GM12878 (cell line): ENCODE data around the gene MDM1. TPM values are rescaled to one million over a fixed set of nuclear protein-coding genes. Genes with fewer than 3 reads are reported as not detected.

ENCODE experiments used
- ATAC-seq: fragments of 200-7000 bp; cut with Tn5 transposase; 3 replicates; pipeline ENCODE4 v1.9.1; 2020; ENCODE audit warnings: mild to moderate bottlenecking, moderate library complexity
- BruUV-seq: library from RNA; stranded (reverse); fragments of 400-500 nt; replicated peaks from 2 replicates; lab custom pipeline; 2021; lab: Mats Ljungman, UMichigan
- CTCF ChIA-PET: fragments of 300-600 bp; sonication (Branson Sonifier 250); formaldehyde crosslinking; extraction: SDS; loops from one replicate; lab custom pipeline; 2021; ENCODE audit warnings: inconsistent platforms; lab: Yijun Ruan, JAX
- POLR2A ChIA-PET: fragments of 350-600 bp; formaldehyde crosslinking; extraction: SDS; loops from one replicate; lab custom pipeline; 2021; ENCODE audit warnings: inconsistent platforms; lab: Charles Lee
- RAD21 ChIA-PET: fragments of 300-600 bp; sonication (Branson Sonifier 250); formaldehyde crosslinking; loops from one replicate; lab custom pipeline; 2023; ENCODE audit warnings: antibody characterized with exemption; ENCODE audit not compliant: unreplicated experiment; lab: Charles Lee
- SMC1A ChIA-PET: fragments of 300-600 bp; sonication (Branson Sonifier 250); formaldehyde crosslinking; loops from one replicate; lab custom pipeline; 2023; ENCODE audit not compliant: unreplicated experiment, uncharacterized antibody; lab: Charles Lee
- DNase-seq: peaks from one replicate; pipeline ENCODE4 v3.0.0-alpha.2; 2011; ENCODE audit warnings: low read depth, low spot score
- FAIRE-seq: peaks from 3 replicates; lab custom pipeline; 2011; peaks lifted over from hg19 to GRCh38; lab: Jason Lieb, UNC
- H2AFZ ChIP-seq: 2 replicates; pipeline ENCODE4 v1.6.0; 2011; ENCODE audit warnings: low read depth, low read length, control low read depth; ENCODE audit not compliant: control insufficient read depth
- H3K27ac ChIP-seq: 2 replicates; pipeline ENCODE4 v1.5.1; 2011; ENCODE audit warnings: control low read depth; ENCODE audit not compliant: control insufficient read depth, insufficient read depth
- H3K27me3 ChIP-seq, 2 experiments: replicated peaks in 1 of 2; 2 replicates each; pipeline versions ENCODE4 v1.6.0 to v1.6.1; 2011; ENCODE audit warnings: low read length in 1 of 2; ENCODE audit not compliant: control insufficient read depth in 2 of 2, insufficient read depth in 2 of 2
- H3K36me3 ChIP-seq, 2 experiments: 2 replicates each; pipeline ENCODE4 v1.5.1; 2011; ENCODE audit warnings: low read length in 1 of 2; ENCODE audit not compliant: control insufficient read depth in 2 of 2, insufficient read depth in 2 of 2
- H3K4me1 ChIP-seq: 2 replicates; pipeline ENCODE4 v1.6.1; 2011; ENCODE audit warnings: mild to moderate bottlenecking, low read length, moderate library complexity, mixed read lengths; ENCODE audit not compliant: control insufficient read depth, insufficient read depth
- H3K4me2 ChIP-seq: 2 replicates; pipeline ENCODE4 v1.6.0; 2011; ENCODE audit warnings: control low read depth; ENCODE audit not compliant: control insufficient read depth, insufficient read depth
- H3K4me3 ChIP-seq: fragments of 200-600 bp; sonication (generic); 2 replicates; pipeline ENCODE4 v1.5.1; 2016
- H3K79me2 ChIP-seq: 2 replicates; pipeline ENCODE4 v1.6.0; 2011; ENCODE audit warnings: low read length; ENCODE audit not compliant: control insufficient read depth, insufficient read depth
- H3K9ac ChIP-seq: 2 replicates; pipeline ENCODE4 v1.8.0; 2011; ENCODE audit warnings: low read length, control low read depth, mixed read lengths; ENCODE audit not compliant: control insufficient read depth, insufficient read depth
- H3K9me3 ChIP-seq: replicated peaks from 3 replicates; pipeline ENCODE4 v1.5.1; 2011; ENCODE audit warnings: mild to moderate bottlenecking, low read length; ENCODE audit not compliant: control insufficient read depth, insufficient read depth
- H4K20me1 ChIP-seq: 2 replicates; pipeline ENCODE4 v1.6.0; 2011; ENCODE audit not compliant: control insufficient read depth, insufficient read depth
- CEBPZ ChIP-seq: fragments of 150-350 bp; IDR thresholded peaks from 2 replicates; pipeline ENCODE4 v1.6.1; 2016; ENCODE audit warnings: low read depth, low read length
- GATAD2B ChIP-seq: fragments of 450-650 bp; conservative IDR thresholded peaks from 2 replicates; pipeline ENCODE4 v1.6.1; 2017; ENCODE audit warnings: low read depth, mild to moderate bottlenecking, moderate library complexity
- NFYA ChIP-seq: IDR thresholded peaks from 2 replicates; pipeline ENCODE4 v1.6.1; 2011; ENCODE audit warnings: low read depth, mild to moderate bottlenecking, low read length, improper control_type of control experiment, borderline replicate concordance
- NR2C1 ChIP-seq: fragments of 450-650 bp; IDR thresholded peaks from 2 replicates; pipeline ENCODE4 v1.6.1; 2017; ENCODE audit warnings: antibody characterized with exemption, mild to moderate bottlenecking, moderate library complexity
- NRF1 ChIP-seq: conservative IDR thresholded peaks from 2 replicates; pipeline ENCODE4 v1.6.1; 2011; ENCODE audit warnings: mild to moderate bottlenecking, low read depth, low read length, improper control_type of control experiment
- POLR2AphosphoS5 ChIP-seq: IDR thresholded peaks from 2 replicates; pipeline ENCODE4 v1.6.1; 2011; ENCODE audit warnings: mild to moderate bottlenecking, low read length, inconsistent platforms
- SUPT20H ChIP-seq: IDR thresholded peaks from 2 replicates; pipeline ENCODE4 v1.6.1; 2011; ENCODE audit warnings: low read depth, mild to moderate bottlenecking, low read length, moderate library complexity, borderline replicate concordance; ENCODE audit not compliant: control insufficient read depth
- WRNIP1 ChIP-seq: IDR thresholded peaks from 2 replicates; pipeline ENCODE4 v1.6.1; 2011; ENCODE audit warnings: low read depth, low read length, improper control_type of control experiment, borderline replicate concordance
- ZBTB4 ChIP-seq: fragments of 450-650 bp; formaldehyde crosslinking; IDR thresholded peaks from 2 replicates; pipeline ENCODE4 v1.4.0; 2022; ENCODE audit warnings: mild to moderate bottlenecking, moderate library complexity
- WGBS: methylation state at CpG from one replicate; pipeline ENCODE4 v1.1.6; 2016; ENCODE audit warnings: low lambda C conversion rate; ENCODE audit not compliant: insufficient replicate concordance, insufficient coverage; ENCODE audit errors: missing lambda C conversion rate; 5-methylcytosine and 5-hydroxymethylcytosine counted together
- in situ Hi-C: fragments of 300-500 bp; cut with MboI; formaldehyde crosslinking; loops from 9 replicates; pipeline ENCODE4 v1.14.3; 2018; ENCODE audit warnings: mixed read lengths
- intact Hi-C: fragments of 100-400 bp; cut with micrococcal nuclease; formaldehyde crosslinking; loops from one replicate; pipeline ENCODE4 v1.14.2; 2022; ENCODE audit not compliant: unreplicated experiment
- polyA plus RNA-seq, 11 experiments: library from polyadenylated mRNA; depleted of rRNA in 4 of 11; unstranded in 6 of 11; stranded (reverse) in 5 of 11; fragments of >200 nt; fragmentation: Nextera tagmentation in 4 of 11; fragmentation: Illumina TruSeq in 1 of 11; extraction: Ambion mirVana in 4 of 11; extraction: Trizol in 1 of 11; gene quantifications; 1 replicate in 1 of 11; 2 replicates in 10 of 11; pipeline versions ENCODE4 v1.2.1 to v1.2.3, GENCODE V29; 2011 to 2016; ENCODE audit warnings: inconsistent platforms in 2 of 11, missing spikeins in 2 of 11, low read depth in 1 of 11
- total RNA-seq, 4 experiments: library from RNA; depleted of rRNA in 3 of 4; stranded (reverse); fragments of >200 nt in 3 of 4; fragmentation: Illumina TruSeq in 1 of 4; extraction: Trizol in 1 of 4; gene quantifications; 2 replicates each; pipeline versions ENCODE4 v1.2.1 to v1.2.3, GENCODE V29; 2013 to 2021

MDM1 gene
- total and polyA plus RNA-seq, 10 of the 15 experiments (the other 5 are each of a cell fraction or from before 2014, with no cell fraction given): 10.1 to 25.3 (median 16.5) TPM

GRCh38 chr12:68270358-68270757, 61.8 kb downstream of the MDM1 start:
- TF ChIP-seq NFYA: no peak
- TF ChIP-seq WRNIP1: no peak
- no peak for TF ChIP-seq POLR2AphosphoS5
- no peak for TF ChIP-seq CEBPZ
- TF ChIP-seq NRF1: no peak
- no peak for TF ChIP-seq SUPT20H
- no peak for TF ChIP-seq NR2C1
- TF ChIP-seq ZBTB4: no peak
- no peak for TF ChIP-seq GATAD2B
- in situ Hi-C loops (no loop called here), intact Hi-C loops (no loop called here)
- FAIRE-seq (no peak), DNase-seq (no peak), ATAC-seq (no peak)
- SMC1A ChIA-PET: no interaction called here
- no peaks in the 10 kb centered on the region; the same call in 2 of the 3 replicates for H3K9me3 ChIP-seq
- POLR2A ChIA-PET: interaction anchor here (1.6 kb wide), 1 partner anchor 14 kb away, joined by 3 read pairs; no protein-coding TSS in a partner anchor
- BruUV-seq: no TSS peak
- H3K4me2 ChIP-seq: no peak overlapping the region
- no peak overlapping the region for H3K27ac ChIP-seq
- no peaks in the 10 kb centered on the region for H3K36me3 ChIP-seq
- no peaks in the 10 kb centered on the region for H3K27me3 ChIP-seq
- no peak overlapping the region for H3K4me3 ChIP-seq
- no peak overlapping the region for H3K9ac ChIP-seq
- no peaks in the 10 kb centered on the region for H4K20me1 ChIP-seq
- H3K4me1 ChIP-seq: no peaks in the 10 kb centered on the region
- H3K79me2 ChIP-seq: no peaks in the 10 kb centered on the region
- CTCF ChIA-PET: interaction anchor here (0.6 kb wide), 1 partner anchor 476 kb away, joined by 3 read pairs; no protein-coding TSS in a partner anchor
- RAD21 ChIA-PET: no interaction called here
- H2AFZ ChIP-seq: no peak overlapping the region
- WGBS: 93% methylated on average over 3 of the region's 3 CpGs
